COLO668 (cell line): ENCODE data around the gene FN3K.

Experiments used
- DNase-seq: peaks from one replicate; lab custom pipeline; 2025; ENCODE audit not compliant: unreplicated experiment; lab: John Stamatoyannopoulos, UW

FN3K gene

GRCh38 chr17:82703036-82703745 is 32.2 kb upstream of the FN3K start:
- no peak for DNase-seq

GRCh38 chr17:82703935-82704865 is 31.2 kb upstream of the FN3K start:
- peak; percentile 10 for DNase-seq

GRCh38 chr17:82704886-82705285 is 30.5 kb upstream of the FN3K start:
- no peak for DNase-seq

GRCh38 chr17:82705756-82706155 is 29.7 kb upstream of the FN3K start:
- no peak for DNase-seq

GRCh38 chr17:82709024-82709675 is 26.3 kb upstream of the FN3K start:
- DNase-seq, result no peak

- DNase-seq, result no peak
These were observed 25.5 kb upstream of the FN3K start for GRCh38 chr17:82709676-82710498.

- DNase-seq, result no peak
These were observed 24.7 kb upstream of the FN3K start for GRCh38 chr17:82710499-82711232.

GRCh38 chr17:82713071-82713723 is 22.2 kb upstream of the FN3K start:
- no peak for DNase-seq

GRCh38 chr17:82716203-82717010 is 19.0 kb upstream of the FN3K start, which contains the start of gene FN3KRP:
Gene FN3KRP (plus strand): TSS chr17:82716706. CDS start chr17:82716756, 50 bp downstream.
- DNase-seq, result peak; percentile 94

- DNase-seq, result peak; percentile 64
These were observed 16.3 kb upstream of the FN3K start for GRCh38 chr17:82718986-82719685.

- DNase-seq, result no peak
These were observed 15.2 kb upstream of the FN3K start for GRCh38 chr17:82720204-82720603.

- no peak for DNase-seq
These were observed 12.9 kb upstream of the FN3K start for GRCh38 chr17:82722341-82723013.

GRCh38 chr17:82723169-82723807 is 12.1 kb upstream of the FN3K start:
- DNase-seq, result no peak

GRCh38 chr17:82726427-82726826 is 9.0 kb upstream of the FN3K start:
- no peak for DNase-seq

GRCh38 chr17:82729479-82730260 is 5.7 kb upstream of the FN3K start:
- no peak for DNase-seq

GRCh38 chr17:82732118-82732743 is 3.2 kb upstream of the FN3K start:
- no peak for DNase-seq
